ENCODE results near the gene FBXW12. TPM values are rescaled to one million over a fixed set of nuclear protein-coding genes. Genes with fewer than 3 reads are reported as not detected.

The FBXW12 gene
- total RNA-seq (2021; fragmentation: NEBNext Ultra II Directional; extraction: Animal tissue kit (Norgen Biotek cat#: 25700)) (0.35 TPM in 1 of 2 replicates, not detected in the other), polyA plus RNA-seq (2011; rRNA removed) (0.41 and 0.85 TPM in 2 replicates), polyA minus RNA-seq (2011; rRNA and poly(A)+ RNA removed) (2.1 and 2.2 TPM in 2 replicates)
- 0.44 TPM for polyA plus RNA-seq (2011; cell fraction: cytosol; rRNA removed)
- 1.3 TPM for polyA plus RNA-seq (2011; cell fraction: nucleus; rRNA removed)
- polyA plus RNA-seq (2012, experiment 1 of 2), result 0.48 to 0.88 TPM (median 0.68 TPM) in 4 replicates
- polyA plus RNA-seq (2012, experiment 2 of 2), result not detected
- polyA plus RNA-seq (2013, experiment 1 of 2), result 0.22 TPM
- polyA plus RNA-seq (2013, experiment 2 of 2), result 0.15 TPM
- polyA minus RNA-seq (2011; cell fraction: cytosol; rRNA and poly(A)+ RNA removed), result not detected
- polyA minus RNA-seq (2011; cell fraction: nucleus; rRNA and poly(A)+ RNA removed), result 1.9 TPM
- long read RNA-seq, experiment 1, result 0 reads
- long read RNA-seq, experiment 2, partial matches to known transcripts, result 0 of 2 reads
- long read RNA-seq, experiment 2, other reads (novel, unspliced or antisense), result 2 of 2 reads

GRCh38 chr3:48371651-48372376 lies at the start of gene FBXW12:
Gene FBXW12, plus strand, starts transcription at chr3:48372219. Its CDS starts 549 bp downstream, at chr3:48372768.
- H2BK20ac ChIP-seq (ENCODE audit: low read length), result no peak within 1 kb of the TSS
- no peaks in the 10 kb centered on the region for H3K79me2 ChIP-seq (ENCODE audit: control insufficient read depth in 1 of 2, insufficient read depth in 2 of 2, low read length in 2 of 2)
- FAIRE-seq (no peak), DNase-seq (ENCODE audit: low read depth in 1 of 2, low spot score in 2 of 2) (no peak)
- POLR2A ChIA-PET (ENCODE audit: partially characterized antibody), result interaction anchor here (0.7 to 1.9 kb wide), 7 partner anchors 11 to 131 kb away, joined by 3 to 5 read pairs (median 3); partner anchors contain the start of gene ZNF589
- H3K4ac ChIP-seq (replicated peaks; ENCODE audit: insufficient read length, low read depth, low read length), result no peak within 1 kb of the TSS
- H3K18ac ChIP-seq (ENCODE audit: extremely low read depth, low read length), result no peak within 1 kb of the TSS; the same call in 1 of the 2 replicates
- no peak within 1 kb of the TSS for H3K27ac ChIP-seq (ENCODE audit: low read depth, low read length)
- no peak within 1 kb of the TSS for H3K23ac ChIP-seq (ENCODE audit: insufficient read length)
- H3K36me3 ChIP-seq (ENCODE audit: control insufficient read depth in 2 of 4, insufficient read depth in 4 of 4, low read length in 3 of 4), result no peaks in the 10 kb centered on the region
- no peak within 1 kb of the TSS for H3K14ac ChIP-seq (ENCODE audit: insufficient read length)
- H4K91ac ChIP-seq (replicated peaks; ENCODE audit: insufficient read length, low read length), result no peak within 1 kb of the TSS
- H3K56ac ChIP-seq (replicated peaks; ENCODE audit: insufficient read length, low read depth, low read length), result no peak within 1 kb of the TSS
- H3K27me3 ChIP-seq (replicated peaks in 1 of 4; ENCODE audit: control insufficient read depth in 3 of 4, extremely low read depth in 1 of 4, insufficient read depth in 3 of 4, low read length in 3 of 4), result no peaks in the 10 kb centered on the region
- H2BK120ac ChIP-seq (replicated peaks; ENCODE audit: low read depth, low read length), result no peak within 1 kb of the TSS
- no peak within 1 kb of the TSS for H2BK5ac ChIP-seq (ENCODE audit: low read depth, low read length)
- H2BK12ac ChIP-seq (ENCODE audit: low read depth, low read length), result no peak within 1 kb of the TSS
- no peak within 1 kb of the TSS for H4K5ac ChIP-seq (ENCODE audit: insufficient read length, low read depth, low read length)
- no peaks in the 10 kb centered on the region for H3K23me2 ChIP-seq (ENCODE audit: low read depth, low read length)
- no peak within 1 kb of the TSS for H3K4me3 ChIP-seq (ENCODE audit: extremely low read depth in 1 of 4, insufficient read depth in 2 of 4, low read depth in 3 of 4, low read length in 4 of 4)
- peak within 1 kb of the TSS in 1 of 4 experiments; percentile 16; a peak in 1 of 7 replicates for H3K9ac ChIP-seq (replicated peaks in 1 of 4; ENCODE audit: extremely low read depth in 1 of 4, low read depth in 3 of 4, low read length in 3 of 4)
- H3K4me2 ChIP-seq (ENCODE audit: insufficient read depth in 1 of 2, low read depth in 2 of 2, low read length in 2 of 2), result no peak within 1 kb of the TSS
- CTCF ChIA-PET (ENCODE audit: partially characterized antibody), result interaction anchor here (0.9 to 1.4 kb wide), 5 partner anchors 13 to 78 kb away, joined by 3 to 4 read pairs (median 3); no protein-coding TSS in a partner anchor
- H4K20me1 ChIP-seq (replicated peaks in 1 of 2; ENCODE audit: control insufficient read depth in 1 of 2, insufficient read depth in 2 of 2, low read length in 2 of 2), result no peaks in the 10 kb centered on the region
- no peak within 1 kb of the TSS for H2AK5ac ChIP-seq (ENCODE audit: low read depth, low read length)
- no peak within 1 kb of the TSS for H2BK15ac ChIP-seq (ENCODE audit: low read length)
- peak within 1 kb of the TSS; percentile 23; the same call in 1 of the 2 replicates for H4K8ac ChIP-seq (ENCODE audit: extremely low read depth, insufficient read depth, low read length)
- no peaks in the 10 kb centered on the region for H3K9me3 ChIP-seq (ENCODE audit: insufficient read depth in 2 of 2, low read depth in 1 of 2, low read length in 1 of 2)
- no peaks in the 10 kb centered on the region for H3K79me1 ChIP-seq (ENCODE audit: low read depth, low read length)
- H3K4me1 ChIP-seq (replicated peaks in 1 of 4; ENCODE audit: control insufficient read depth in 3 of 4, insufficient read depth in 4 of 4, low read length in 3 of 4), result peaks cover 3 to 12% (median 7%) of the 10 kb centered on the region in 4 experiments; a peak in 6 of 7 replicates
- 93% methylated on average over 11 of the region's 11 CpGs; no CpG with 5 or more reads in 1 of the 2 experiments for WGBS, 2 experiments (ENCODE audit: extremely low coverage in 1 of 2, insufficient coverage in 1 of 2, insufficient read length in 1 of 2, insufficient replicate concordance in 2 of 2, low coverage in 1 of 2, low lambda C conversion rate in 2 of 2, missing lambda C conversion rate in 1 of 2)
- H2AFZ ChIP-seq (ENCODE audit: low read length), result peak within 1 kb of the TSS; percentile 84; the same call in 1 of the 2 replicates
- no peak for TF ChIP-seq BCL11A (IDR thresholded peaks at IDR 0.05; ENCODE audit: low read depth in 2 of 2, low read length in 2 of 2)
- TF ChIP-seq RNF2 (IDR thresholded peaks at IDR 0.05; ENCODE audit: borderline replicate concordance, low read depth, low read length, missing control alignments, poor library complexity, severe bottlenecking), result no peak
- no peak for TF ChIP-seq EZH2 (IDR thresholded peaks at IDR 0.05; ENCODE audit: low read depth, low read length, severe bottlenecking)
- no peak for TF ChIP-seq SP2 (IDR thresholded peaks at IDR 0.05; ENCODE audit: low read length)
- no peak for TF ChIP-seq KDM1A (IDR thresholded peaks at IDR 0.05; ENCODE audit: borderline replicate concordance, low read length)
- TF ChIP-seq, protein P1, sequence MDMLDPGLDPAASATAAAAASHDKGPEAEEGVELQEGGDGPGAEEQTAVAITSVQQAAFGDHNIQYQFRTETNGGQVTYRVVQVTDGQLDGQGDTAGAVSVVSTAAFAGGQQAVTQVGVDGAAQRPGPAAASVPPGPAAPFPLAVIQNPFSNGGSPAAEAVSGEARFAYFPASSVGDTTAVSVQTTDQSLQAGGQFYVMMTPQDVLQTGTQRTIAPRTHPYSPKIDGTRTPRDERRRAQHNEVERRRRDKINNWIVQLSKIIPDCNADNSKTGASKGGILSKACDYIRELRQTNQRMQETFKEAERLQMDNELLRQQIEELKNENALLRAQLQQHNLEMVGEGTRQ (IDR thresholded peaks at IDR 0.05; ENCODE audit: low read length), result no peak
- no peak for TF ChIP-seq ZNF274 (IDR thresholded peaks at IDR 0.05; ENCODE audit: borderline replicate concordance, extremely low read depth, low read length)
- no peak for TF ChIP-seq SP1 (IDR thresholded peaks at IDR 0.05; ENCODE audit: low read depth, low read length)

Data from H1 (cell line).